ENCODE data around the gene NPR3. TPM values are rescaled to one million over a fixed set of nuclear protein-coding genes. Genes with fewer than 3 reads are reported as not detected.

The NPR3 gene
- polyA plus RNA-seq, 1 donor (not counting 4 experiments of a cell fraction or from before 2014, with no cell fraction given), result 0.12 TPM

DNA sequence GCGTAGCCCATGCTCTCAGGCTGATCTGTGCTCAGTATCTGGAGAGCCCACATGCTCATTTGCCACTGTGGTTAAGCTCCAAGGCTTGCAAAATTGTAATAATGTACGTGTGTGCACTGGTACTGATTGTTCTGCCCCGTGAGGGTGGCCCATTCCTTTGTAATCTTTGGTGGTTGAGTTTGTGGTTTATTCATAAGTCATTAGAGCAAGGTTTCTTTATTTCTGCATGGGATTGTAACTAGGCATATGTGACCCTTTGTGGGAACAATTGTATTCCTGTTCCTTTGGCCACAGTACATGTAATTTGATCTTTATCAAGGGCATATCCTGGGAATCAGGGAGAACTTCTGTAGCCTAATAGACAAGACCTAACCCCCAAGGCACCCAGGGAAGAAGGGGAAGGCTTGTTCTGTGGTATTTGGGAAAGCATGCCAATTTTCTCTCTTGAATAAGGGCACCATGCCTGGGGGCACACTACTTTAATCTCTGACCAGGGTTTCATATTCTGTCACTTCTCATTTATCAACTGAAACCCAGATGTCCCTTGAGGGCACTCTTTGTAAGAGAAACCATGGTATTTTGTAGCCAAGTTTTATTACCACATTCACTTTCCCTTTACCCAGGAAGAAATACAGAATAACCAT is 74.6 kb downstream of the NPR3 start:
- dilution Hi-C loops (cut with MboI; ENCODE audit: extremely low pct_ligation_motif_present, low sequenced_read_pairs), result no loop called here
- Histone ChIP-seq H3K4me2 (ENCODE audit: control insufficient read depth, extremely low read depth, insufficient read depth, low read depth, low read length) (no peak overlapping the region), H3K9ac (ENCODE audit: control insufficient read depth, extremely low read depth, insufficient read depth, low read length) (no peak overlapping the region)

GRCh38 chr5:32786311-32786710 is 75.2 kb downstream of the NPR3 start:
- Histone ChIP-seq H3K27me3 (ENCODE audit: control insufficient read depth, extremely low read depth, insufficient read depth, low read length) (no peaks in the 10 kb centered on the region), H3K79me2 (ENCODE audit: control insufficient read depth, insufficient read depth, low read length) (no peaks in the 10 kb centered on the region), H4K20me1 (ENCODE audit: control insufficient read depth, extremely low read depth, insufficient read depth, low read length) (no peaks in the 10 kb centered on the region), H3K4me3 (ENCODE audit: control insufficient read depth in 2 of 3, extremely low read depth in 1 of 3, insufficient read depth in 2 of 3, low read depth in 1 of 3, low read length in 3 of 3) (no peak overlapping the region), H3K4me2 (ENCODE audit: control insufficient read depth, extremely low read depth, insufficient read depth, low read depth, low read length) (no peak overlapping the region), H3K27ac (ENCODE audit: control insufficient read depth, insufficient read depth, low read length) (no peak overlapping the region), H3K36me3 (ENCODE audit: control insufficient read depth in 2 of 2, extremely low read depth in 1 of 2, insufficient read depth in 2 of 2, low read length in 2 of 2) (no peaks in the 10 kb centered on the region), H3K4me1 (ENCODE audit: control insufficient read depth, extremely low read depth, insufficient read depth, low read length) (peaks cover 12% of the 10 kb centered on the region), H2AFZ (ENCODE audit: control insufficient read depth, low read length) (no peak overlapping the region), H3K9me1 (ENCODE audit: control insufficient read depth, extremely low read depth, insufficient read depth, low read length) (no peaks in the 10 kb centered on the region), H3K9me3 (ENCODE audit: control insufficient read depth, low read depth, low read length) (no peaks in the 10 kb centered on the region), H3K9ac (ENCODE audit: control insufficient read depth, extremely low read depth, insufficient read depth, low read length) (no peak overlapping the region)
- DNase-seq (ENCODE audit: low read depth, low spot score) (no peak), FAIRE-seq (no peak)
- no peak for TF ChIP-seq EZH2 (IDR thresholded peaks at IDR 0.05; ENCODE audit: low read length)
- TF ChIP-seq, protein P1, sequence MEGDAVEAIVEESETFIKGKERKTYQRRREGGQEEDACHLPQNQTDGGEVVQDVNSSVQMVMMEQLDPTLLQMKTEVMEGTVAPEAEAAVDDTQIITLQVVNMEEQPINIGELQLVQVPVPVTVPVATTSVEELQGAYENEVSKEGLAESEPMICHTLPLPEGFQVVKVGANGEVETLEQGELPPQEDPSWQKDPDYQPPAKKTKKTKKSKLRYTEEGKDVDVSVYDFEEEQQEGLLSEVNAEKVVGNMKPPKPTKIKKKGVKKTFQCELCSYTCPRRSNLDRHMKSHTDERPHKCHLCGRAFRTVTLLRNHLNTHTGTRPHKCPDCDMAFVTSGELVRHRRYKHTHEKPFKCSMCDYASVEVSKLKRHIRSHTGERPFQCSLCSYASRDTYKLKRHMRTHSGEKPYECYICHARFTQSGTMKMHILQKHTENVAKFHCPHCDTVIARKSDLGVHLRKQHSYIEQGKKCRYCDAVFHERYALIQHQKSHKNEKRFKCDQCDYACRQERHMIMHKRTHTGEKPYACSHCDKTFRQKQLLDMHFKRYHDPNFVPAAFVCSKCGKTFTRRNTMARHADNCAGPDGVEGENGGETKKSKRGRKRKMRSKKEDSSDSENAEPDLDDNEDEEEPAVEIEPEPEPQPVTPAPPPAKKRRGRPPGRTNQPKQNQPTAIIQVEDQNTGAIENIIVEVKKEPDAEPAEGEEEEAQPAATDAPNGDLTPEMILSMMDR (optimal IDR thresholded peaks at IDR 0.05 in 1 of 3, IDR thresholded peaks at IDR 0.05 in 1 of 3, conservative IDR thresholded peaks at IDR 0.05 in 1 of 3; ENCODE audit: extremely low read depth in 1 of 3, insufficient read depth in 2 of 3, low read length in 3 of 3), result no peak
- dilution Hi-C loops (cut with MboI; ENCODE audit: extremely low pct_ligation_motif_present, low sequenced_read_pairs), result no loop called here

More for the DNA sequence above, 74.6 kb downstream of the NPR3 start:
- no peaks in the 10 kb centered on the region for H3K9me3 ChIP-seq (ENCODE audit: control insufficient read depth, low read depth, low read length)
- no peak overlapping the region for H3K4me3 ChIP-seq (ENCODE audit: control insufficient read depth in 2 of 3, extremely low read depth in 1 of 3, insufficient read depth in 2 of 3, low read depth in 1 of 3, low read length in 3 of 3)
- DNase-seq (ENCODE audit: low read depth, low spot score) (no peak), FAIRE-seq (peak; percentile 39)
- TF ChIP-seq, protein P1 (optimal IDR thresholded peaks at IDR 0.05 in 1 of 3, IDR thresholded peaks at IDR 0.05 in 1 of 3, conservative IDR thresholded peaks at IDR 0.05 in 1 of 3; ENCODE audit: extremely low read depth in 1 of 3, insufficient read depth in 2 of 3, low read length in 3 of 3), result no peak
- TF ChIP-seq EZH2 (IDR thresholded peaks at IDR 0.05; ENCODE audit: low read length), result no peak
- no peak overlapping the region for H2AFZ ChIP-seq (ENCODE audit: control insufficient read depth, low read length)
- no peaks in the 10 kb centered on the region for H3K79me2 ChIP-seq (ENCODE audit: control insufficient read depth, insufficient read depth, low read length)
- H3K27ac ChIP-seq (ENCODE audit: control insufficient read depth, insufficient read depth, low read length), result no peak overlapping the region
- peaks cover 8% of the 10 kb centered on the region for H3K4me1 ChIP-seq (ENCODE audit: control insufficient read depth, extremely low read depth, insufficient read depth, low read length)
- H3K27me3 ChIP-seq (ENCODE audit: control insufficient read depth, extremely low read depth, insufficient read depth, low read length), result no peaks in the 10 kb centered on the region
- H4K20me1 ChIP-seq (ENCODE audit: control insufficient read depth, extremely low read depth, insufficient read depth, low read length), result no peaks in the 10 kb centered on the region
- no peaks in the 10 kb centered on the region for H3K9me1 ChIP-seq (ENCODE audit: control insufficient read depth, extremely low read depth, insufficient read depth, low read length)
- H3K36me3 ChIP-seq (ENCODE audit: control insufficient read depth in 2 of 2, extremely low read depth in 1 of 2, insufficient read depth in 2 of 2, low read length in 2 of 2), result no peaks in the 10 kb centered on the region

Data from keratinocyte (primary cell).